HepG2 (cell line): ENCODE data around the gene NT5DC1. TPM values are rescaled to one million over a fixed set of nuclear protein-coding genes. Genes with fewer than 3 reads are reported as not detected.

ENCODE experiments used
- ATAC-seq: fragments of 200-7000 bp; cut with Tn5 transposase; 3 replicates; pipeline ENCODE4 v1.9.1; 2020; ENCODE audit warnings: mild to moderate bottlenecking, moderate library complexity
- BruUV-seq: library from RNA; stranded (reverse); fragments of 400-500 nt; replicated peaks from 2 replicates; lab custom pipeline; 2021; lab: Mats Ljungman, UMichigan
- CTCF ChIA-PET: fragments of 300-600 bp; formaldehyde crosslinking; extraction: SDS; loops from one replicate; lab custom pipeline; 2021; ENCODE audit warnings: low total read pairs, inconsistent platforms, low intra/inter-chr PET ratio; lab: Yijun Ruan, JAX
- POLR2A ChIA-PET: fragments of 350-600 bp; sonication (Branson Sonifier 250); formaldehyde crosslinking; loops from one replicate; lab custom pipeline; 2020; ENCODE audit warnings: antibody characterized with exemption, inconsistent platforms; lab: Yijun Ruan, JAX
- DNase-seq: peaks from one replicate; pipeline ENCODE4 v3.0.0-alpha.2; 2015; ENCODE audit warnings: low spot score
- FAIRE-seq: peaks from 3 replicates; lab custom pipeline; 2011; peaks lifted over from hg19 to GRCh38; lab: Jason Lieb, UNC
- H2AFZ ChIP-seq: one replicate; pipeline ENCODE4 v1.6.1; 2011; ENCODE audit warnings: low read length, inconsistent platforms
- H3K27ac ChIP-seq: fragments of 300-600 bp; 3 replicates; pipeline ENCODE4 v1.8.0; 2011; ENCODE audit warnings: mixed run types, mild to moderate bottlenecking, mixed read lengths, low read length, inconsistent platforms; ENCODE audit not compliant: insufficient read depth; ENCODE audit errors: extremely low read length
- H3K27me3 ChIP-seq, 2 experiments: fragments of 200-600 bp in 1 of 2; 2 replicates in 1 of 2; 3 replicates in 1 of 2; pipeline versions ENCODE4 v1.6.0 to v1.8.0; 2011; ENCODE audit warnings: low read length in 2 of 2, mild to moderate bottlenecking in 2 of 2, moderate library complexity in 2 of 2, inconsistent platforms in 1 of 2; ENCODE audit not compliant: insufficient read depth in 2 of 2, control insufficient read depth in 1 of 2
- H3K36me3 ChIP-seq, 2 experiments: fragments of 200-600 bp in 1 of 2; replicated peaks in 1 of 2; 2 replicates in 1 of 2; 3 replicates in 1 of 2; pipeline versions ENCODE4 v1.5.1 to v1.8.0; 2011; ENCODE audit warnings: low read length in 2 of 2, inconsistent platforms in 1 of 2; ENCODE audit not compliant: insufficient read depth in 2 of 2, control insufficient read depth in 1 of 2
- H3K4me1 ChIP-seq: 2 replicates; pipeline ENCODE4 v1.5.1; 2012; ENCODE audit warnings: low read length, inconsistent platforms; ENCODE audit not compliant: insufficient read depth
- H3K4me2 ChIP-seq: 2 replicates; pipeline ENCODE4 v1.6.0; 2011; ENCODE audit warnings: low read depth, low read length, inconsistent platforms
- H3K4me3 ChIP-seq, 3 experiments: fragments of 200-600 bp in 1 of 3; sonication (generic), shearing (Covaris generic) in 1 of 3; replicated peaks in 1 of 3; 2 replicates each; pipeline ENCODE4 v1.5.1; 2011 to 2016; ENCODE audit warnings: low read length in 3 of 3, inconsistent platforms in 2 of 3, low read depth in 2 of 3, mild to moderate bottlenecking in 2 of 3, control low read depth in 1 of 3, mixed read lengths in 1 of 3; ENCODE audit not compliant: insufficient read depth in 1 of 3
- H3K79me2 ChIP-seq: one replicate; pipeline ENCODE4 v1.6.1; 2011; ENCODE audit warnings: low read length, inconsistent platforms; ENCODE audit not compliant: insufficient read depth
- H3K9ac ChIP-seq: 2 replicates; pipeline ENCODE4 v1.6.0; 2011; ENCODE audit warnings: mild to moderate bottlenecking, low read depth, low read length, inconsistent platforms; ENCODE audit not compliant: insufficient read depth
- H3K9me3 ChIP-seq: 2 replicates; pipeline ENCODE4 v1.5.1; 2012; ENCODE audit warnings: mild to moderate bottlenecking, low read length
- H4K20me1 ChIP-seq: 2 replicates; pipeline ENCODE4 v1.6.0; 2011; ENCODE audit warnings: inconsistent platforms, mild to moderate bottlenecking, low read length, moderate library complexity; ENCODE audit not compliant: insufficient read depth
- AHR ChIP-seq: IDR thresholded peaks from 2 replicates; pipeline ENCODE4 v1.6.1; 2018; ENCODE audit warnings: missing genetic modification reagents, missing compliant biosample characterization
- CBFB ChIP-seq: sonication (generic); formaldehyde crosslinking; IDR thresholded peaks from 2 replicates; pipeline ENCODE4 v1.4.0; 2020; ENCODE audit warnings: missing genetic modification reagents
- CBX1 ChIP-seq: IDR thresholded peaks from one replicate; pipeline ENCODE4 v1.6.1; 2016; ENCODE audit warnings: antibody characterized with exemption, low read depth
- EP300 ChIP-seq, 3 experiments: sonication (generic) in 1 of 3; formaldehyde crosslinking in 1 of 3; IDR thresholded peaks; 2 replicates each; pipeline versions ENCODE4 v1.5.1 to v1.6.1; 2011 to 2020; ENCODE audit warnings: low read depth in 2 of 3, low read length in 2 of 3, borderline replicate concordance in 1 of 3, improper control_type of control experiment in 1 of 3, mild to moderate bottlenecking in 1 of 3, missing genetic modification reagents in 1 of 3, moderate library complexity in 1 of 3
- GABPA ChIP-seq, 2 experiments: IDR thresholded peaks; 2 replicates each; pipeline ENCODE4 v1.6.1; 2011 to 2016; ENCODE audit warnings: low read depth in 2 of 2, low read length in 1 of 2, missing biosample characterization in 1 of 2, missing genetic modification characterization in 1 of 2
- GATA4 ChIP-seq: sonication (generic); IDR thresholded peaks from 2 replicates; pipeline ENCODE4 v1.6.1; 2016; ENCODE audit warnings: antibody characterized with exemption, low read depth, borderline replicate concordance
- MED8 ChIP-seq: sonication (generic); formaldehyde crosslinking; IDR thresholded peaks from 2 replicates; pipeline ENCODE4 v1.8.1; 2023; ENCODE audit warnings: mild to moderate bottlenecking, missing genetic modification reagents; ENCODE audit not compliant: insufficient replicate concordance
- PLSCR1 ChIP-seq: sonication (generic); formaldehyde crosslinking; IDR thresholded peaks from 2 replicates; pipeline ENCODE4 v1.5.0; 2020; ENCODE audit warnings: missing genetic modification reagents, mild to moderate bottlenecking, borderline replicate concordance
- RARA ChIP-seq: IDR thresholded peaks from 2 replicates; pipeline ENCODE4 v1.6.1; 2016; ENCODE audit warnings: missing genetic modification reagents, missing compliant biosample characterization
- ZNF138 ChIP-seq: sonication (generic); formaldehyde crosslinking; IDR thresholded peaks from 2 replicates; pipeline ENCODE4 v1.5.0; 2020; ENCODE audit warnings: mild to moderate bottlenecking, low read depth, missing genetic modification reagents
- ZNF501 ChIP-seq: sonication (generic); formaldehyde crosslinking; IDR thresholded peaks from 2 replicates; pipeline ENCODE4 v1.5.1; 2020; ENCODE audit warnings: mild to moderate bottlenecking, moderate library complexity, missing genetic modification reagents
- ZNF598 ChIP-seq: sonication (generic); formaldehyde crosslinking; IDR thresholded peaks from 2 replicates; pipeline ENCODE4 v1.5.1; 2020; ENCODE audit warnings: mild to moderate bottlenecking, missing genetic modification reagents, borderline replicate concordance
- ZNF788 ChIP-seq: sonication (generic); formaldehyde crosslinking; IDR thresholded peaks from 2 replicates; pipeline ENCODE4 v1.5.0; 2020; ENCODE audit warnings: mild to moderate bottlenecking, missing genetic modification reagents, borderline replicate concordance
- WGBS: methylation state at CpG from one replicate; pipeline ENCODE4 v1.1.6; 2017; ENCODE audit warnings: low lambda C conversion rate; 5-methylcytosine and 5-hydroxymethylcytosine counted together
- in situ Hi-C: cut with HindIII; loops from 2 replicates; pipeline ENCODE4 v1.10.0; 2017; ENCODE audit warnings: low pct_unique_long_range_greater_than_20kb; ENCODE audit not compliant: extremely low pct_ligation_motif_present
- intact Hi-C: fragments of 100-400 bp; cut with micrococcal nuclease; formaldehyde crosslinking; loops from one replicate; pipeline ENCODE4 v1.10.0; 2022; ENCODE audit not compliant: unreplicated experiment
- polyA plus RNA-seq, 8 experiments: library from polyadenylated mRNA; depleted of rRNA in 3 of 8; stranded (reverse) in 7 of 8; unstranded in 1 of 8; fragments of >200 nt; fragmentation: Illumina TruSeq in 4 of 8; extraction: Trizol in 4 of 8; gene quantifications; 2 replicates each; pipeline versions ENCODE4 v1.2.1 to v1.2.3, GENCODE V29; 2011 to 2016; ENCODE audit warnings: low read depth in 4 of 8, missing spikeins in 1 of 8, mixed read lengths in 1 of 8; ENCODE audit not compliant: insufficient read depth in 1 of 8
- total RNA-seq, 5 experiments: library from RNA; depleted of rRNA; stranded (reverse); fragments of >200 nt; fragmentation: Illumina TruSeq; extraction: Trizol; gene quantifications; 2 replicates each; pipeline ENCODE4 v1.2.3, GENCODE V29; 2016; ENCODE audit warnings: low read depth in 1 of 5

The NT5DC1 gene
- total and polyA plus RNA-seq, 2 of the 13 experiments (the other 11 are each of a cell fraction or from before 2014, with no cell fraction given), result 27.0 to 56.1 TPM

GRCh38 chr6:116244284-116244683, 143.6 kb downstream of the NT5DC1 start (continued):
- no peak for TF ChIP-seq PLSCR1 (CRISPR knock-in tag)
- TF ChIP-seq GABPA (IDR thresholded peaks at IDR 0.05; ENCODE audit: low read depth, low read length), result no peak
- TF ChIP-seq GABPA (CRISPR knock-in tag; IDR thresholded peaks at IDR 0.05; ENCODE audit: low read depth), result no peak
- no peak for TF ChIP-seq ZNF598
- no peak for TF ChIP-seq ZNF788 (CRISPR knock-in tag)
- no peak for TF ChIP-seq CBFB (CRISPR knock-in tag)
- no peak for TF ChIP-seq ZNF138 (CRISPR knock-in tag)
- no peak for TF ChIP-seq ZNF501 (CRISPR knock-in tag)
- no peak for TF ChIP-seq EP300 (IDR thresholded peaks at IDR 0.05; ENCODE audit: low read depth in 2 of 2, low read length in 2 of 2)
- no peak for TF ChIP-seq EP300 (CRISPR knock-in tag; IDR thresholded peaks at IDR 0.05; ENCODE audit: borderline replicate concordance)

- H3K36me3 ChIP-seq, result no peaks in the 10 kb centered on the region; a peak in 1 of 5 replicates
- BruUV-seq, result no TSS peak
- ChIA-PET POLR2A (interaction anchor here (1.0 kb wide), 1 partner anchor 8 kb away, joined by 5 read pairs; the partner anchor contains the start of gene TSPYL4), CTCF (no interaction called here)
- no peaks in the 10 kb centered on the region for H3K9me3 ChIP-seq
- in situ Hi-C loops (no loop called here), intact Hi-C loops (loop anchor here (2.0 kb wide), 1 partner anchor 27 kb away; no protein-coding TSS in a partner anchor)
- H3K4me2 ChIP-seq, result no peak overlapping the region
- WGBS, result 96% methylated on average over 4 of the region's 4 CpGs
- H4K20me1 ChIP-seq, result no peaks in the 10 kb centered on the region
- H3K27me3 ChIP-seq, result no peaks in the 10 kb centered on the region
- FAIRE-seq (no peak), DNase-seq (no peak), ATAC-seq (no peak)
- TF ChIP-seq GATA4 (no peak), AHR (no peak), MED8 (CRISPR knock-in tag) (no peak), RARA (CRISPR knock-in tag) (no peak), CBX1 (no peak)
- H3K79me2 ChIP-seq, result no peaks in the 10 kb centered on the region
- H3K27ac ChIP-seq, result no peak overlapping the region
- no peak overlapping the region for H2AFZ ChIP-seq
- peaks cover 38% of the 10 kb centered on the region for H3K4me1 ChIP-seq
- no peak overlapping the region for H3K9ac ChIP-seq
- H3K4me3 ChIP-seq, result no peak overlapping the region
Observed at GRCh38 chr6:116246089-116246488, 145.4 kb downstream of the NT5DC1 start.
